Renal cortical epithelial cell (primary cell): ENCODE data around the gene CCDC40. TPM values are rescaled to one million over a fixed set of nuclear protein-coding genes. Genes with fewer than 3 reads are reported as not detected.

Experiments
- DNase-seq: peaks from one replicate; pipeline ENCODE4 v3.0.0-alpha.2; 2011; ENCODE audit warnings: low read depth
- total RNA-seq: library from RNA; depleted of rRNA; stranded (reverse); fragments of >200 nt; gene quantifications from 2 replicates; pipeline ENCODE4 v1.2.3, GENCODE V29; 2014

The CCDC40 gene
- total RNA-seq, 1 donor from 2014 or later: 23.4 TPM

DNA sequence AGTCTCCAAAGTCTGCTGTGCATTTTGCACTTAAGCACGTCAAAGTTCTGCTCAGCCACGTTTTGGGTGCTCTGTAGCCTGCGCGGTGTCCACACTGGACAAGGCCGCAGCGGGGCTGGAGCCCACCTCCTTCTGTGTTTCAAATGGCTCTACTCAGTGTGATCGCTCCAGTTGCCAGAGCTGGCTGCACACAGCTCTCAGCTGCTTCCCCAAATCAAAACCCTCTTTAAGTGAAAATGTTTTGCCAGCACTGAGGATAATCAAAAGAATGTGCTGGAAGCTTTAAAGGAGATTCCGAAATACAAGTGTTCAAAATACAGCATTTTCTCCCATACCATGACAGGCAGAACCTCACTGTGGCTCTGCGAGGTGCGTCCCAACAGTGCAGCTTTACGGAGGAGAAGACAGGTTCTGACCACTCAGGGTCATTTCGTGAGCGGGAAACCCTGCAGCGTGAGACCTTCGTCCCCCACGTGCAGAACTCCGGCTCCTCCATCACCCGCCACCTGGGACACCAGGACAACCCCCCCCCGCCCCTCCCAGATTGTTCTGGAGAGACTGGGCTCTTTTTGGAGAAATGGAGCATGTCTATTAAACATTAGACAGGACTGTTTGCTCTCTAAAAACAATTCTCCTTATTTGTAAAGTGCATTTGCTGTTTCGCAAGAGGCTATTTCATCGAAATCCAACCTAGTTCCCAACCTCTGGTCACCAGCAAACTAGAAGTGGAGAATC, 17.4 kb upstream of the CCDC40 start:
- peak; percentile 58 for DNase-seq

GRCh38 chr17:80021600-80021999, 14.8 kb upstream of the CCDC40 start:
- no peak for DNase-seq

- no peak for DNase-seq
Observed at GRCh38 chr17:80023481-80024205, 12.8 kb upstream of the CCDC40 start.

DNA sequence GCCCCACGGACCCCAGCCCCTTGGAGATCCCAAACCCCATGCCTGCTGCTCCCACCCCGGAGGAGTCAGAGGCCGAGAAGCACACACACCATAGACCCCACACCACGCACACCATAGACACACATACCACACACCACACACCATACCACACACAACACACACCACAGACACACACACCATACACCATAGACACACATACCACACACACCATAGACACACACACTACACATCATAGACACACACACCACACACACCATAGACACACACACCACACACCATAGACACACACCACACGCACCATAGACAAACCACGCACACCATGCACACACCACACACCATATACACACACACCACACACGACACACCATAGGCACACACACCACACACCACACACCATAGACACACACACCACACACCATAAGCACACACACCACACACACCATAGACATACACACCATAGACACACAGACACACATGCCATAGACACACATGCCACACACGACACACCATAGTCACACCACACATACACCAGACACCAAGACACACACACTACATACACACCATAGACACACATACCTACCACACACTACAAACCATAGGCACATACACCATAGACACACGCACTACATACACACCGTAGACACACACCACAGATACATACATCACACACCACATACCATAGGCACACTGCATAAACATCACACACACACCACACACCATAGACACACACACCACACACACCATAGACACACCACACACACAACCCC, 12.1 kb upstream of the CCDC40 start:
- DNase-seq: no peak

DNA sequence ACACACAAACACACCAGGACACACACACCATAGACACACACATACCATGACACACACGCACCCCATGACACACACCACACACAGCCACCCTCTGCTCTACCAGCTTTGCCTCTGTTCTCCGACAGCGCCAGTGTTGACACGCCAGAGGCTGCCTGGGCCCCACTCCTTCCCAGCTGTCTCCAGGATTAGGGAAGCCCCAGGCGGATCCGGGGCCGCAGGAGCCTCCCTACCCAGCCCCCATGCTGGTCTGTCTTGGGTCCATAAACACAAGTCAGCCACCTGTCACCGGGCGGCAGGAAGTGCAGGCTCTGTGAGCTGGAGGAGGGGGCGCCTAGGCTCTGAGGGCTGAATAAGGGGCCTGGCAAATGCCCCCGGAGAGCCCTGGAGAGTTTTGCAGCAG, 11.3 kb upstream of the CCDC40 start:
- DNase-seq: no peak

DNA sequence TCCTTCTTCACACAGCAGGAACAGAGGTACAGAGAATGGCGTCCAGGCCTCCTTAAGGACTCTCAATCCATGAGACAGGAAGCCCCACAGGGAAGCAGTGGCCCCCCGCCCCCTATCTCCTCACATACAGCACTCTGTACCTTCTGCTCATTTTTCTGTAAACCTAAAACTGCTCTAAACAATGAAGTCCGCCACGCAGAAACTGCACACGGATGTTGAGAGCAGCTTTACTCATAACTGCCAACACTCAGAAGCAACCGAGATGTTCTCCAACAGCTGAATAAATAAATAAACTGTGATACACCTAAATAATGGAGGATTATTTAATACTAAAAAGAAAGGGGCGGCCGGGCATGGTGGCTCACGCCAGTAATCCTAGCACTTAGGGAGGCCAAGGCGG, 10.6 kb upstream of the CCDC40 start:
- DNase-seq: no peak

DNA sequence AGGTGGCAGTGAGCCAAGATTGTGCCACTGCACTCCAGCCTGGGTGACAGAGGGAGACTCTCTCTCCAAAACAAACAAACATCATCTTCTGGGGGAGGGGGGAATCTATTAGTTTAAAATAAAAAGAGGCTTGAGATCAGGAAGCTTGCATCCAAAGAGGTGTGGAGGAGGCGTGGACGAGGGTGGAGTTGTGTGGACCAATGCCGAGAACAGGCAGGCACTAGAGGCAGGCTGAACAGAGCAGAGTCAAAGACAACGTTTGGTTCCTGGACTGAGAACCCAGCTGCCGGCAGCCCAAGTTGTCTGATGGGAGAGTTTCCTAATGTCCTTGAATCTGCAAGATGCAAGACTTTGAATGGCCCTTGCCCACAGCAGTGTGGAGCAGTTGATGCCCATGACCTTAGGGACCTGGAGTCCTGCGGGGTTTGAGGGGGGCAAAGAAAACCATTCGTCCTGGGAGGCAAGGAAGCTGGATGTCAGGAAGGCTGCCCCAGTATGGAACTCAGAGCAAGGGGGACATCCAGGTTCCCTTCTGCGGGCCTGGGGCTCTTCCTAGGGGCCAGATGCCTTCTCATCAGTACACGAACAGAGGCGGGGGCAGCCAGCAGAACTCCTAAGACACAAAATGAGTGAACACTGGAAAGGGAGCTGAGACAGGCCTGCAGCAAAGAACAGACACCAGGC, 9.9 kb upstream of the CCDC40 start:
- DNase-seq: no peak

- DNase-seq: no peak
Observed at GRCh38 chr17:80027043-80027435, 9.4 kb upstream of the CCDC40 start.

GRCh38 chr17:80028030-80028429, 8.4 kb upstream of the CCDC40 start:
- peak; percentile 47 for DNase-seq

DNA sequence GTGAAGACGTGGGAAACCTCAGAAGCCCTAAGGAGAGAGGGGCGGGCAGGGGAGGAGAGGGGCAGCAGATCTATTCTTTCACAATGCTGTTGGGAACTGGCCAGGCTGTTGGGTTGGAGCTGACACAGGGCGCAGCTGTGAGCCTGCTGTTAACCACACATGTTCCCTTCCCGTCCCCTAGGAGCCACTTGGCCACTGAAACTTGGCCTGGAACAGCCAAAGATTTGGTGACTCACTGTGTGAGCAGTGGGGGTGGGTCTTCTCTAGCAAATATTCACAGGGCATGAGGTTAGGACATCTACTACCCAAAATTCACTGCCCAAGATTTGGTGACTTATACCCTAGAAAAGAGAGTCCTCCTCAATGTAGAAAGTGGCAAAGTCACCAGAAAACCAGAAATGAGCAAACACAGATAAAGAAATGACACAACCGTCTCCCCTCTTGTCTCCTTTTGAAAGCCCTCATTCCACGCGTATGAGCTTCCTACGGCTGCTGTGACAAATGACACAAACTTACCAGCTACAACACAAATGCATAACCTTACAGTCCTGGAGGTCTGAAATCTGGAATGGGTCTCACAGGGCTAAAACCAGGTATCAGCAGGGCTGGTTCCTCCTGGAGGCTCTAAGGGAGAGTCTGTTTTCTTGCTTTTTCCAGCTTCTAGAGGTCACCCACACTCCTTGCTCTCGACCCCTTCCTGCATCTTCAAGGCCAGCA, 7.0 kb upstream of the CCDC40 start:
- peak; percentile 63 for DNase-seq

GRCh38 chr17:80030730-80031410, 5.6 kb upstream of the CCDC40 start:
- DNase-seq: no peak

DNA sequence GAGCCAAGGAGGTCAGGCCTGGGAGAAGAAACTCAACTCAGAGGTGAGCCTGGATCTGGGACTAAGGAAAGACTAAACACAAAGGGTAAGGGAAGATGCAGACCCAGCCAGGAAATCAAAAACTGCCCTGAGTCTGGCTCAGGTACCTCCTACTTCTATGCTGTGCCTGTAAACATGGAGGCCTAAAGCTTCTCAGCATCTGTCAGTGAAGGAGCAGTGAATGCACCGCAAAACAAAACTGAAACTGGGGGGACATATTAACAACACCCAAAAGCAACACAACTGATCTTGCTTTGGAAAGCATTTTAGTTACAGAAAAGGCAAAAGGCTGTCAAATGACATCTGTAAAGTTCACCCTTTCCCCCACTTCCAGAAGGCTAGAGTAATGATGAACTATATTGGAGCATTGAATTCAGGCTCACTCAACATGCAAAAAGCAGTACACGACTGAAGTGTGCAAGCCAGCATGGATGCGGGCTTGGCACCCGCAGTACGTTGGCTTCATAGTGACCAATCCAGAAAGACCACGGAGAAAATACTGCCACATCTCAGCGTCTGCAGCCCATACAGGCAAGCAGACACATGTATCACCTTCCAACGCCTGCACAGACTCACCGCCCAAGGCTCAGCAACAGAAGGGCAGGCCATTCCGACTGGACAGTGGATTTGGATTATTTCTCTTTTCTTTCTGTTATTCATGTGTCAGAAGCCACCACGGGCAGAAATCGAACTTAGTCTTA, 4.6 kb upstream of the CCDC40 start:
- DNase-seq: no peak

DNA sequence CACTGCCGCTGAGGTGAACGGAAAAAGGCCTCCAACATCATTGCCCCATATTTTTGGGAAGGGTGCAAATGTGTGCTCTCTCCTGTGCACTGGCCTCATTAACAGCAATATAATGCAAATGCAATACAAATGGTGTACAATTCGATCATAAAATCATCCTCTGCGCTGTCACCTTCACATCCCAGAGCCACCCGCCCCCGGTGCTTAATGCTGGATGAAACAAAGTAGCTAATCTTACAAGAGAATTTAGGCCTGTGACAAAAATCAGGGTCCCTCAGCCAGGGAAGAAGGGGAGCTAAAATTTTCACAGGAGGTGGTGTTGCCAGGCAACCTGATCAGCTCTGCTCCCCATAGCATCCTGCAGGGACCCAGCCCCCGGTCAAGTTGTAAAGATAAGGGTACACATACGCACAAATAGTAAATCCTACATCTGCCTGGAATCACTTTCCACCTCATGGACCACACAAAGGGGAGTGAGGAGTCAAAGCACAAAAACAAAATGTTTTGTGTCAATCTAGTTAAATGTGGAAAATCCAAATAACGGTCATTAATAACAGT, 3.7 kb upstream of the CCDC40 start:
- no peak for DNase-seq

GRCh38 chr17:80033840-80034239, 2.6 kb upstream of the CCDC40 start:
- no peak for DNase-seq

DNA sequence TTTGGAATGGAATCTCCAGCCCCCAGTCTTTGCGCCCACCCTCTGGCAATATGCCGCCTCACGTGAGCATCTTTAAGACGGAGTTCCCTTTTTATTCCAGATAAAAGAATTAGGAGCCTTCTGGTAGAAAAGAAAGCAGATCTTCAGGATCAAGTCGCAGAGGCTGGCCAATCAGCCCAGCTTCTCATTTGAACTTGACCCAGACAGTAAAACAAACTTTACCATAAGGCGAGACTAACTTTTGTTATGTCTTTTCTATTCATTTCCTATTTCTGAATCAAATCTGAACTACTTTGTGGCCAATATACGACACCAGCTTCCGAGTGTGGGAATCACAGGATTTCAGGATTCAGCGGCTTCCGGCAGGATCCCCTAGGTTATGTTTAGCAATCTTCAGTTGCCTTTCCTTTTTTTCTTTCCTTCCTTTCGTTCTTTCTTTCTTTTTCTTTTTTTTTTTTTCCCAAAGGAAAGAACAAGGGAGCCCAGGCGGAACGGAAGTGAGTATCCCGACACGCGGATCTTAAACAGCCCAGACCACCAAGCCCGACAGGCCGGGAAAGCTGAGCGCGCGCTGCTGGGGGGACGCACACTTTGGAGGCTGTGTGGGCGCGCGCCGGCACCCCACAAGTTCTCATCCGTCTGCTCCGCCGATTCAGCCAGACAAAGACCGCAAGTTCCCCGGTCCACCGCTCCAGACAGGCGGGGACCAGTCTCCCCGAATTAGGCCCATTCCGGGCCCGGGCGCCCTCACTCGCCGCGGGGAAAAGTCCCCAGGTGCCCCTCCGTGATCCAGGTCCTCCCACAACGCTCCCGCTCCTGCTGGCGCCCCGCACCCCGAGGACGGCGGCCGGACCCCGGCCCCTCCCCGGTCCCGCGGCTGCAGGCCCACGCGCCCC, 1.4 kb upstream of the CCDC40 start:
- peak; percentile 26 for DNase-seq

DNA sequence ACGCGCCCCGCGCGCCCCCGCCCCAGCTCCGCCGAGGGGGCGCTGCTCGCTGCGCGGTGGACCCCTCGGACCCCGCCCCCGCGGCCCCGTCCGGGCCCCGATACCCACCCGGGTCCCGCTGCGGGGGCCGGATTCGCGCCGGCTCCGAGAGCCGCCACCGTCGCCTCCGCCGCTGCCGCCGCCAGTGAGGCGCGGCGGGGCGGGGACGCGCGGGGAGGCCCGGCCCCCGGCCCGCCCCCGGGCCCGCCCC, 830 bp upstream of the CCDC40 start, which contains the start of gene TBC1D16:
Gene TBC1D16 (minus strand): TSS at position 186 of the 250 bp plus-strand sequence. CDS start 22,325 bp downstream, outside the sequence.
- no peak for DNase-seq

- DNase-seq: no peak
Observed at GRCh38 chr17:80036715-80037477, 454 bp downstream of the CCDC40 start.

GRCh38 chr17:80043963-80044362, 7.5 kb downstream of the CCDC40 start:
- DNase-seq: no peak
